ACHN (cell line): ENCODE results near the gene DDX31.
"Not testable (repeated sequence)": the region's sequence is repeated elsewhere in the genome, so short reads cannot be mapped to it uniquely, and the experiment has no call there.

ENCODE experiments used
- DNase-seq: peaks from one replicate; pipeline ENCODE4 v3.0.0-alpha.2; 2015
- in situ Hi-C: cut with HindIII; loops from 2 replicates; pipeline ENCODE4 v1.10.0; 2017; ENCODE audit warnings: low sequenced_read_pairs, low pct_ligation_motif_present, low pct_unique_long_range_greater_than_20kb

Gene DDX31

DNA sequence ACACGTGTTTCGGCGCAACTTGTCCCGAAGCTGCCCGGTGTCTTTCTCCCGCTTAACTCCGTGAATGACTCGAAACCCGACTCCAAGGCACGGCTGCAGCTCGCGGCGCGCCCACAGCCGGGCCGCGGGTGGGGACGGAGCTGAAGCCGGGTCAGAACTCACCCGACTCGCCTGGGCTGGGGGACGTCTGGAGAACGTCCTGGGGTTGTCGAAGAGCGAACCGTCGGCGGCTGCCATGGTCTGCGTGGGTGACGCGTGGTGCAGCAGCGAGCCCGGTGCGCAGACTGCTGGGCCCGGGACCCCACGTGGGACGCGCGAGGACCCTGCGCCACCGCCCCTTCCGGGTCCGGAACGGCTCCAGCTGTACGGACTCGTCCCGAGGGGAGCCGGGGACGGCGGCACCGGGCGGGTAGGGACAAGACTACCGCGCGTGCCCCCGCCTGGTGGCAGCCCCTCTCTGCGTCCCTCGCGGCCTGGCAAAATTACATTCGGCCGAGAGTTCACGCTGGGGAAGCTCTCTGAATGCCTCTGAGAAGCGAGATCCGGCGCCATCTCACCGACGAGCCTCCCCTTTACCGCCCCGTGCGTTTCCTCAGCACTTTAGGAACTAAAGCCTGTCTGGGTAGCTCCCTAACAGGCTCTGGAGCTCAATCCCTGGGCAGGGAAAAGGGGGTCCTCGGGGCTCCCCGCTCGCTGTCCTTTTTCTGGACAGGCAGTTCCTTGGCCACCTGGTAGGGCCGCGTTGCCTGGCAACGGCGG, at the start of gene DDX31:
Gene DDX31 (minus strand): TSS at position 286 of the 759 bp plus-strand sequence. CDS start 49 bp downstream, at position 237.
- in situ Hi-C loops: no loop called here
- DNase-seq: peak; percentile 73

DNA sequence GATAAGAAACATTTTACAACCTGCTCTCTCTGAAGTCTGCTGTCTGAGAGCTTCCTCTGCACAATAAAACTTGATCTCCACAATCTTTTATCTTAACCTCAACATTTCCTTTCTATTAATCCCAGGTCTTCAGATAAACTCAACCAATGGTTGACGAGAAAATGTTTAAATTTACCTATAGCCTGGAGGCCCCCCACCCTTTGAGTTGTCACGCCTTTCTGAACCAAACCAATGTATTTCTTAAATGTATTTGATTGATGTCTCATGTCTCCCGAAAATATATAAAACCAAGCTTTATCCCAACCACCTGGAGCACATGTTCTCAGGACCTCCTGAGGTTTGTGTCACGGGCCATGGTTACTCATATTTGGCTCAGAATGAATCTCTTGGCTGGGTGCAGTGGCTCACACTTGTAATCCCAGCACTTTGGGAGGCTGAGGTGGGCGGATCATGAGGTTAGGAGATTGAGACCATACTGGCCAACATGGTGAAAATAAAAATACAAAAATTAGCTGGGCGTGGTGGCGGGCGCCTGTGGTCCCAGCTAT, 48.7 kb upstream of the DDX31 start:
- DNase-seq, in situ Hi-C loops: not testable (repeated sequence)

DNA sequence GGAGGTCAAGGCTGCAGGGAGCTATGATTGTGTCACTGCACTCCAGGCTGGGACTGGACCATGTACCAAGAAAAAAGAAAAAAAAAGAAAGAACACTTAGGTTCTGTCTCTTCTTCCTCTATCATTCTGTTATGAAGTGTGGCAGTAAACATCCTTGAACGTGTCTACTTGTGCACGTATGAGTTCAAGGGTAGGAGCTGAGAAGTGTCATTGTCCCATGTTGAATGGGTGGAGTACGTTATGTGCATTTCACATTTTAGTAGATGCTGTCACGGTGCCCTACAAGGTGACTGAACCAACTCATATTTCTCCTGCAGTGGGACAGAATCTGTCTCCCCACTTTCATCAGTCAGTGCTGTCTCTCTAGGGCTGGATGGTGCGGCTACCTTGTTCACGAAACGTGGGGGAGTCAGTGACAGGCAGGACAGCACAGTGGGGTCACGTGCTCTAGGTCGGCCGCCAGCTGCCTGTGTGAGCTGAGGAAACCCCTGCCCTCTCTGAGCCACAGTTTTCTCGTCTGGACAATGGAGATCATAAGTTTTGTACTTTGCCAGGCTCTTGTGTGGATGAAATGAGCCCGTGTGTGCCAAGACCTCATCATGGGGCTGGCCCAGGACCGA, 47.7 kb upstream of the DDX31 start:
- in situ Hi-C loops: no loop called here
- no peak for DNase-seq

DNA sequence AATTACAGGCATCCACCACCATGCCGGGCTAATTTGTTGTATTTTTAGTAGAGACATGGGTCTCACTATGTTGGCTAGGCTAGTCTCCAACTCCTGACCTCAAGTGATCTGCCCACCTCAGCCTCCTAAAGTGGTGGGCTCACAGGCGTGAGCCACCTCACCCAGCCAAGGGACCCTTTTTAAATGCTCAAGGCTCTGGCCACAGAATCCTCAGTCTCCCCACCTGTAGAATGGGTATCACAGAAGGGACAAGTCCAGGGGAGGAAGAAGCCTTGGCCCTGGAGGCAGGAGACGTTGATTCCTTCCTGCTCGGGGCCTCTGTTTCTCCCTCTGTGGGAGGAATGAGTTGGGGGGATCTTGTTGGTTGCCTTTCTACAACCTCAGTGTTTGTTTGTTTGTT, 46.2 kb upstream of the DDX31 start:
- in situ Hi-C loops: no loop called here
- no peak for DNase-seq

DNA sequence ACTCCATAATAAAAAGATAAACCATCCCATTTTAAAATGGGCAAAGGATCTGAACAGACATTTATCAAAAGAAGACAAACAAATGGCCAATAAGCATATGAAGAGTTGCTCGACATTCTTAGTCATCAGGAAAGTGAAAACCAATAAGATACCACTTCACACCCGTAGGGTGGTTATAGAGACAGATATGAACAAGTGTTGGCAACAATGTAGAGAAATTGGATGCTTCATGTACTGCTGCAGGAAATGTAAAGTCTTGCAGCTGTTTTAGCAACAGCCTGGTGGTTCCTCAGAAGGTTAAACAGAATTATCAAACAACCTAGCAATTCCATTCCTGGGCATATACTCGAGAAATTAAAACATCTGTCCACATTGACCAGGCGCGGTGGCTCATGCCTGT, 43.0 kb upstream of the DDX31 start:
- DNase-seq: no peak
- in situ Hi-C loops: no loop called here

DNA sequence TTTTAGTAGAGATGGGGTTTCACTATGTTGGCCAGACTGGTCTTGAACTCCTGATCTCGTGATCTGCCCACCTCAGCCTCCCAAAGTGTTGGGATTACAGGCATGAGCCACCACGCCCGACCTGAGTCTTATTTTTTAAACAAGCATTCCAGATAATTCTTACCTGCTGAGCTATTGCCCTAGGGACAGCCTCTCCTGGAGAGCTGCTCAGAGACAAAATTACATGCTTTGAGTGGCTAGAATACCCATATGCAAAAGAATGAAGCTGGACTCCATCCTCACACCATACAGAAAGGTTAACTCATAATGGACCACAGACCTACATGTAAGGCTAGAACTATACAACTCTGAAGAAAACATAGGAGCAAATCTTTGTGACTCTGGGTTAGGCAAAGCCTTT, 42.1 kb upstream of the DDX31 start:
- in situ Hi-C loops: no loop called here
- DNase-seq: no peak

DNA sequence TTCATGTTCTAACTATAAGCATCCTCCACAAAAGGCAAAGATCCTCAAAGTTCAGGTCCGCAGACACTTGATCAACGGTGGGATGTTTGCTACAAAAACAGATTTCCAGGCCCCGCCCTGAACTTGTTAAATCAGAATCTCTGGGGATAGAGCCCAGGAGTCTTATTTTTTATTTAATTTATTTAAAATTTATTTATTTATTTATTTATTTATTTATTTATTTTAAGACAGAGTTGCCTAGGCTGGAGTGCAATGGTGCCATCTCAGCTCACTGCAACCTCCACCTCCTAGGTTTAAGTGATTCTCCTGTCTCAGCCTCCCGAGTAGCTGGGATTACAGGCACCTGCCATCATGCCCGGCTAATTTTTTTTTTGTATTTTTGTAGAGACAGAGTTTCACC, 41.4 kb upstream of the DDX31 start:
- DNase-seq, in situ Hi-C loops: not testable (repeated sequence)

DNA sequence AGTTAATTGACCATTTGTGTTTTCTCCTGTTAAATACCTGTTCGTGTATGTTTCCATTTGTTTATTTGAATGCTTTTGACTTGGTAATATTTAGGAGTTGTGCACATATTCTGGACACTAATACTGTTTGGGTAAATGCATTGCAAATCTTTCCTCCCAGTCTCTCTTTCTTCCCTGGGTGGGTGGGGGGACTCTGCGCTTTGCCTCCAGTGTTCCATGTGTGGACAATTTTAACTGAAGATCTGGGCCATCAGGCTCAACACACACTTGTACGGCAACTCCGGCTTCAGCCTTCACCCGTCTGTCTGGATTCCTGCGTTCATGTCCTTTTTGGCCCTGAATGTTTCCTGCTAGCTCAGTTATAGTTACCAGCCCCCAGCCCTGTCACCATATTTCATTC, 40.5 kb upstream of the DDX31 start:
- no peak for DNase-seq
- in situ Hi-C loops: no loop called here

DNA sequence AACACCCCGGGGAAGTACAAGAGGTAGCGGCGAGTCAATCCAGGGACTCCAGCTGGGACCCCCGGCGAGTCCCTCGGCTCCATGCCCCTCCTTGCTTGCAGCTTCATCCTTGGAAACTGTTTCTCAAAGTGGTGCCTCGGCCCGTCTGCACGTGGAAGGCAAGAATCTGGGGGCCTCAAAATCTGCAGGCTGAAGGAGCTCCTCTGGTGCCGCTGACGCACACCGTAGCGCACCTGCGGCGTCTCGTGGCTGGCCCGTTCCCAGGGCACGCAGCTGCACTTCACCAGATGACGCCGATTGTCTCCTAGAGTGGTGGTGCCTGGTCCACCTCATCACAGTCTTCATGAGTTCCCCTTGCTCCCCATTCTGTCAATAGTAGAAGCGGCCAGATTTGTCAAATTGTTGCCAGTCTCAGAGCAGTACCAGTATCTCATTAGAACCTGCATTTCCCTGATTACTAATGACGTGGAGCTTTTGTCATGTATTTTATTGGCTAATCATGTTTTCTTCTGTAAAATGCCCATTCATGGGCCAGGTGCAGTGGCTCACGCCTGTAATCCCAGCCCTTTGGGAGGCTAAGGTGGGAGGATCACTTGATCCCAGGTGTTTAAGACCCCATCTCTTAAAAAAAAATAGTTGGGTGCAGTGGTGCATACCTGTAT, 39.1 kb upstream of the DDX31 start:
- in situ Hi-C loops: no loop called here
- DNase-seq: no peak

DNA sequence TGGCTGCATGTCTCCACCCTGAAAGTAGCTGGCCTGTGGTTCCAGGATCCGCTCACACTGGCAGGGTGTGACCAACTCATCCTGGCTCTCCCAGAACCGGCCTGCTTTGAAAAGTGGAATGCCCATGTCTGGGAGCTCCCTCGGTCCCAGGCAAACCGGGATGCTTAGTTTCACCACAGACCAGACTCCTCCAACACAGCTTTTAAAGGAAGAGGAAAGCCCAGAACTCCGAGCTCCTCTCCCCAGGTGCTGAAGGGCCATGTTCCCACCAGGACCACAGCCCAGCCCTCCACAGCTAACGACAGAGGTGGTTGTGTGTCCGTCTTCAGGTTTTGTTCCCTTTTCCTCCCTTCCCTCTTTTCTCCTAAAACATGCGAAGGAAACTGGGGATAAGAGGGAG, 38.5 kb upstream of the DDX31 start:
- in situ Hi-C loops: no loop called here

DNA sequence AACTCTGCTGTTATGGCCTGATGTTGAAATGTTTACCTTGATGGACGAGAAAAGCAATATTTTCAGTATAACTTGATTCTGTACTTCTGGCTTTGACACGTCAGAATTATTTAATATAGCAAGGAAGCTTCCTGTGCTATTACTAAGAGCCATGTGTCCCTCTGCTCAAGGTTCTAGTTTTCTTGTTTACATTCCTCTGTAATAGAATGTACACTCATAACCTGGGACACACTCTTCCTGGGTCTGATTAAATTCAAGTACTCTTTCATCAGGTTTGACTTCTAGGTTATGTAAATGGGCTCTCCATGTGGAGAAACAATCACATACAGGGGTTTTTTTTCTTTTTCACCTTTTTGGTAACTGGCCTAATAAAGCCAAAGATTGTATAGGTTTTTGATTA, 33.6 kb upstream of the DDX31 start:
- DNase-seq: no peak
- in situ Hi-C loops: no loop called here

More for the DNA sequence above, 38.5 kb upstream of the DDX31 start:
- DNase-seq: no peak

DNA sequence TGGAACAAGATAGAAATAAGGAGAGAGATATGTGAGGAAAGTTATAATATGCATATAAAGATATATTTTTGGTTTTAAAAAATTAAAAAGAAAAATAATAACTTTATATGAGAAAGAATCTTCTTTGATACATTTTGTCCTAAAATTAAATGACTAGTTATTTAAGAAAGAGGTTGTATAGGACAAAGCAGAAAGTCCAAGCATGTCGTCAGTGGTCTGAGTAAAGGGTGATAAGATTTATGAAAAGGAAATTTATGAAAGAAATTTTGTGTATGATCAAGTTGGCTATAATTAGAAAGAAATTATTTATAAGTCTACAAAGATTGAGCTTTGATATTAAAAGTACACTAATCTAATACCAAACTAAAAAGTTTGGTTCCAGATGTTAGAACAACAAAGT, 32.5 kb upstream of the DDX31 start:
- in situ Hi-C loops: no loop called here

DNA sequence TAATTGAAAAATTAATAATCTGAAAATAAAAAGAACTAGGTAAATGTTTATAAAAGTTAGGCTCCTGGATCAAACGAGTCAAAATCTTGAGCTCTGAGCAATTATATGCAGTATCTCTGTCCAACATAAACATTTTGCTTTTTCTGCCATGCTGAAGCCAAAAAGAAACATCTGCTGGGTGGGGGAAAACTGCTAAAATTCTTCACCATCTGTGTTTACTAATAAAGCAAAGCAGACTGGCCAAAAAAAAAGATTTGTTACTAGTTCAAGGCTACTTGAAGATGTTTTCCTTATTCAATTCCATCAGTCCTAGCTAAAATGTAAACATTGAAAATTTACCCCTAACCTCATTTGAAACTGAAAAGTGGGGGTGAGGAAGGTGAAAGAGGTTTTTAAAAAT, 30.2 kb upstream of the DDX31 start:
- DNase-seq: no peak

More for the DNA sequence above, 32.5 kb upstream of the DDX31 start:
- DNase-seq: no peak

DNA sequence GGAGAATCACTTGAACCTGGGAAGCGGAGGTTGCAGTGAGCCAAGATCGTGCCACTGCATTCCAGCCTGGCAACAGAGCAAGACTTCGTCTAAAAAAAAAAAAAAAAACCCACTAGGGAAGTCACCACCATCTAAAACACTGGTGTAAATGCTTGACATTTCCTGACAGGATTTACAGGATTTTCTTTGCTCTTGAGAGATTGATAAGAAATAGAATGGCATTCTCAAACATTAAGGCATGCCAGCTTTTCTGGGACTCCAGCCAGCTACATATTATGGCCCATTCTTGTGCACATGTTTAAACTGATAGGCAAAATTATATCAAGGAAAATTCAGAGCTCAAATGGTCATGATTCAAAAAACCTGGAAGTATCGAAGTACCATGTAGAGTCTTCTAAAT, 29.2 kb upstream of the DDX31 start:
- in situ Hi-C loops: no loop called here

More for the DNA sequence above, 30.2 kb upstream of the DDX31 start:
- in situ Hi-C loops: no loop called here

DNA sequence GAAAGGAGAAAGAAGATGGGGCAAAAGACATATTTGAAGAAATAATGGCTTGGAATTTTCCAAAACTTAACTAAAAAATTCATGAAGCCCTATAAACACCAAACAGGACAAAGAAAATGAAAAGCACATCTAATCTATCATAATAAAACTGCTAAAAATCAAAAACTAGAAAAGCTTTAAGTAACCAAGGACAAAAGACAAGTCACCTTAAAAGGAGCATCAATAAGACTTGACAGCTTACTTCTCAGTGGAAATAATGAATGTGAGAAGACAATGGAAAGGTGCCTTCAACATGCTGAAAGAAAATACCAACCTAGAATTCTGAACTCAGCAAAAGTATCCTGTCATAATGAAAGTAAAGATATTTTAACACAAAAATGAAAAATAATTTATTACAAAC, 27.4 kb upstream of the DDX31 start:
- in situ Hi-C loops: no loop called here
- no peak for DNase-seq

More for the DNA sequence above, 29.2 kb upstream of the DDX31 start:
- DNase-seq: no peak

DNA sequence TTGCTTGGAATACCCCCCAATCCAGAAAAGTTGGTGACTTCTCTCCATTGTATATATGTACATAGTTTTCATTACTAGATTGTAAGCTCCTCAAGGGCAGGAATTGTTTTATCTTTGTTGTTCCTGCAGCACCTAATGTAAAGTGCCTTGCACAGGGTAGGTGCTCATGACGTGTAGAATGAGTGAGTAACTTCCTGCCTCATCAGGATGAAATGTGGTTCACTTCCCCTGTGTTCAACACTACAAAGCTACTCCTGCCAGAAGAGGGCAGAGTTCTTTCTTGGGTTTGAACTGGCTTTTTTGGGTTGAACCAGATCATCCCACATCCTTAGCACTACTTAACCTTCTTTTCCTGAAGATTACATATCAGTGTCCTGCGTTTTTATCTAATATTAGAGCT, 24.4 kb upstream of the DDX31 start:
- in situ Hi-C loops: no loop called here
- DNase-seq: peak; percentile 8

DNA sequence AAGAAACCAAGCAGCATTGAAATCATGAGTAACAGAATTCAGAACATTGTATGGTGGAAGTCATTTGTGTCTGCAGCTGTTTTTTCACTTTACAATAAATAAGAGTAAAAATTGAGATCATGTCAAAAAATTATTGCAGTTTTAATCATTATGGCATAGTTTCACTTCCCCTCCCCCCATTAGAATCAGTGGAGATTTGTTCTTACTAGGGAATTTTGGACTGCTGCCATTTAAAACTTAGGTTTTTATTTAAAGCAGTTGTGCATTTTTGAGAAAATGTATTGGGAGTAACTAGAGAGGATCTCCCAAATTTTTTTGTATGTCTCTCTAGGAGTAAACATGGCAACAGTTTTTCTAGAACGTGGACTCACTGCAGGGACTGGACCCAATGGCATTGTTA, 20.9 kb upstream of the DDX31 start:
- in situ Hi-C loops: no loop called here
- DNase-seq: no peak

DNA sequence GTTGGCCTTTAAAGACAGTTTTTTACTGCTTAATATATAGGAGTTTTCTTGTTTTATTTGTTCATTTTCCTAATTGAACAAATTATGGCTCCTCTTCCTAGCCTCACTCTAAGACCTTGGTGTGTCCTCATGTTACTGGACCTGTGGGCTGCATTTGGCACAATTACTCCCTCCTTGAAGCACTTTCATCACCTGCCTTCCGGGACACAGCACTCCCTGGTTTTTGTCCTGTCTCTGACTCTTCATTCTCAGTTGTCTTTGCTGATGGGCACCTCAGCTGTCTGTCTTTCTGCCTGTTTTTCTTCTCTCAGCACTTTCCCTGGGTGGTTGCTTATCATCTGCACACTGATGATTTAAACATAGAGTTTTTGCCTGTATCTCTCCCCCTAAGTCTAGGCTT, 14.1 kb upstream of the DDX31 start:
- in situ Hi-C loops: no loop called here
- DNase-seq: no peak

DNA sequence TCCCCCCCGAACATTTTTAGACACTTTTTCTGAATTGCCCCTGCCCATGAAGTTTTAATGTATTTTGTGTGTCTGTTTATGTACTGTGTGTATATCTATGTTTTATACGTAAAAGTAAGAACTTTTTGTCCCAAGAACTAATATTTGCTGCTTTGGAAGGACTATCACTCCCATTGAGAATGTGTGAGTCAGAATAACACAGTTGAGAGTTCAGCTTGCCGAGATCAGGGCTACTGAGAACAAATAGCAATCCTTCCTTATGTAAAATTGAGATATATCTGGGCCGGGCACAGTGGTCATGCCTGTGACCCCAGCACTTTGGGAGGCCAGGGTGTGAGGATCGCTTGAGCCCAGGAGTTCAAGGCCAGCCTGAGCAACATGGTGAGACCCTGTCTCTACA, 11.8 kb upstream of the DDX31 start:
- DNase-seq: no peak
- in situ Hi-C loops: no loop called here
